NCI-H446 (cell line): ENCODE results near the gene ATG4B.

Experiments used
- DNase-seq, 2 experiments: peaks; one replicate each; lab custom pipeline; 2025; lab: John Stamatoyannopoulos, UW

ATG4B gene

DNA sequence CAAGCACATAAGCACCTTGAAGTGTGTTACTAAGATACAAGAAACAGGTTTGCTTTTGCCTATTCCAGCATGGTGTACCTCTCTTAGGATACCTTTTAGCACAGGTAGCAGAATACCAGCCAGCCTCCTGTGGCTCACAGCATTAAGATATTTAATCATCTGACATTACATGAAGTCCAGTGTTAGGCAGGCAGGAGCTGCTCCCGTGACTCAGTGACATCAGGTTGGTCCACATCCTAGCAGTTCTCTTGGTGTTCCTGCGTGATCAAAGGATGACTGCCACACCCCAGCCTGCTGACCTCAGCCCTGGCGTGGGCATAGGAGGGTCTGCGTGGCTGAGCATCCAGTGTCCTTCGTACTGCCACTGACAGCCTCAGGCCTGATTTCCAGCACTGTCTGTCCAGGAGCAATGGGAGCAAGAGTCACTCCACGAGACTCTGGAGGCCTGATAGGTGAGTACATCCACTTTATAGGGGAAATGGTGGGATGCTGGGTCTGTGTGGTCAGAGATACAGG lies 52.8 kb downstream of the ATG4B start:
- DNase-seq = no peak

DNA sequence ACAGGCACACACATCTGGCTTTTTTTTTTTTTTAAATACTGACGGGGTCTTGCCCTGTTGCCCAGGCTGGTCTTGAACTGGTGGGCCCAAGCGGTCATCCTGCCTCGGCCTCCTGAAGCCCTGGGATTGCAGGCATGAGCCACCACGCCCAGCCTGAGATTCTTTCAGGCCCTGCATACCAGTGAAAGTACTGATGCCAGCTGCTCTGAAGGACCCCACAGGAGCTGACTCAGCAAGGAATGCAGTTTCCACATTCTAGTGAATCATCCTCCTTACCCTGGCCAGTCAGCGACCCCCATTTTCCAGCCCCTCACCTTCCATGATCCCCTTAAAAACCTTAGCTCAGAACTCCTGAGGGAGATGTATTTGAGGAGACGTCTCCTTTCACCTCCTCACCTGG lies 55.0 kb downstream of the ATG4B start:
- no peak for DNase-seq

- DNase-seq = no peak
Observed at GRCh38 chr2:241695651-241696050, 58.2 kb downstream of the ATG4B start.

GRCh38 chr2:241701149-241701398 lies 63.6 kb downstream of the ATG4B start:
- DNase-seq = no peak

DNA sequence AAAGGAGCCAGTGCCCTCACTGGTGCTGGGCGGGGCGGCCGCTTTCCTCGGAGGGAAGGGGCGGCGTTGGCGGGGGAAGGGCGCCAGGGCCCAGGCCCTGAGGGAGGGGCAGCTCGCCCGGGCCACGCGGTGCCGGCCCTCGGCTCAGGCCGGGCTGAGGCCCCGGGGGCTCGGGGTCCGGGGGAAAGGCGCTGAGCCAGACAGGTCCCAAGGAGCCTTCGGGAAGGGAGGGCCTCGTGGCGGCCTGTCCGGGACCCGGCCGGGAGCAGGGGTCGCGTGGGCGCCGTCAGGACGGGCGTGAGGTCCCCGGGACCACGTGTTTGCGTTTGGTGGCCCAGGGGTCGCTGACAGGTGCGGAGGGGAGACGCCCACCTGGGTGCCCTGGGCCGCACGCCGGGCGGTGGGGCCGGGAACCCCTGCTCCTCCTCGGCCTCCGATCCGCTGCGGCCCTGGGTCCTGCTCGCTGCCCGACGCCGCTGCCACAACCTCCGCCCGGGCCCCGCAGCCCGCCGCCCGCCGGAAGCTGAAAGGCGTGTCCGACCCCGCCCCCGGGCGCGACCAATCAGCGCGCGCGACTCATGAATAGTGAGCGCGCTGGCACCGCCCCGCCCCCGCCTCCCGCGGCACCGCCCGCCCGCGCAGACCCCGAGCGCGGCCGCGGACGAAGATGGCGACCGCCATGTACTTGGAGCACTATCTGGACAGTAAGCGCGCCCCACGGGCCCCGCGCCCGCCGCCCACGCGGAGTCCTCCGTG lies 64.1 kb downstream of the ATG4B start, which contains the start of gene ING5:
Gene ING5, plus strand, starts transcription at position 641 of the 756 bp plus-strand sequence. Its CDS starts 27 bp downstream, at position 668.
- peak; percentile 84 to 93 for DNase-seq

GRCh38 chr2:241702155-241703031 lies 64.9 kb downstream of the ATG4B start:
- peak; percentile 77 to 86 for DNase-seq

GRCh38 chr2:241703032-241703604 lies 65.6 kb downstream of the ATG4B start:
- DNase-seq = peak; percentile 8 to 33

DNA sequence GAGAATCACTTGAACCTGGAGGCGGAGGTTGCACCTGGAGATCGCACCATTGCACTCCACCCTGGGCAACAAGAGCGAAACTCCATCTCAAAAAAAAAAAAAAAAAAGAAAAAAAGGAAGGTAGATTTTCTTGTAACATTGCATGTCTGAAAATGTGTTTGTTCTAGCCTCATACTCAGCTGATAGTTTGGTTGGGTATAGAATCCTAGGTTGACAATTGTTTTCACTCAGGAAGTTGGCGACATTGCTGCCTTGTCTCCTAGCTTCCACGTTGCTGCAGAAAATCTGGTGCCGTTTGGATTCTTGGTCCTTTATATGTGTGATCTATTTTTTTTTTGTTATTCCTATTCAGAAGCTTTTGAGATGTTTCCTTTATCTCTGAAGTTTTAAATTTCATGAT lies 69.0 kb downstream of the ATG4B start:
- DNase-seq = no peak

- DNase-seq = no peak
Observed at GRCh38 chr2:241708879-241709278, 71.4 kb downstream of the ATG4B start.

DNA sequence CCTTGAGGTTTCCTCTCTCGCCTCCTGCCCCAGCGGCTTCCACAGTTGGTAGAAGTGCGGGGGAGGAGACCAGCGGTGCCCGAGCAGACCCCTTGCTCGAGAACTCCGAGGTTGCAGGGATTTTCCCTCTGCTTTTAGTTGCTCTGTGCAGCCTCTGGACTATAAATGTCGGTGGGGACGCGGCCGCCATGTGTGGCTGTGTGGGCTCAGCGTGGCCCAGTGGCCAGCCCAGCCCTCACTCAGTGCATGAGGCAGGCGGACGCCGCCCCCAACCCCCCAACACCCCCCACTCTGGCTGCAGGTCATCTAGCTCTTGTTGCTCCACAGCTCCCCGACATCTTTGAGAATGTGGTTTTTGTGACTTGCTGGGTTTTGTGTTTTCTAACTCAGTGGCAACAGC lies 81.6 kb downstream of the ATG4B start:
- DNase-seq = no peak

DNA sequence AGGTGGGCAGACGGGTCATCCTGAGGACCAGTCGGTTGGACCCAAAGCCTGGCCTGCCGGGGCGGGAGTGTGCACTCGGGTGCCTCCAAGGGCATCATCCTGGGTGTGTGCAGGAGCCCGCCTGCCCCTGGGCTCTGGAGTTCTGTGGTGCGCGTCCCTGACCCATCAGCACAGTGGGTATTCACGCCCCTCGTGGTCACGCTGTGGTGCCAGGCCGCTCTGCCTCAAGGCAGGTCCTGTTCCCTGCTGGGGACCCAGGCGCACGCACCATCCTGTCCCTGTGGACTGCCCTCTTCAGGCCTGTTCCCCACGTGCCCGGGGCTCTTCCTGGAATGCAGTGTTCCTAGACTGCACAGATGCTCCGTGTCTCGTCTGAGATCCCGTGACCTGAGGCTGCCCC lies 82.6 kb downstream of the ATG4B start:
- no peak for DNase-seq

GRCh38 chr2:241720560-241720959 lies 83.1 kb downstream of the ATG4B start:
- no peak for DNase-seq

DNA sequence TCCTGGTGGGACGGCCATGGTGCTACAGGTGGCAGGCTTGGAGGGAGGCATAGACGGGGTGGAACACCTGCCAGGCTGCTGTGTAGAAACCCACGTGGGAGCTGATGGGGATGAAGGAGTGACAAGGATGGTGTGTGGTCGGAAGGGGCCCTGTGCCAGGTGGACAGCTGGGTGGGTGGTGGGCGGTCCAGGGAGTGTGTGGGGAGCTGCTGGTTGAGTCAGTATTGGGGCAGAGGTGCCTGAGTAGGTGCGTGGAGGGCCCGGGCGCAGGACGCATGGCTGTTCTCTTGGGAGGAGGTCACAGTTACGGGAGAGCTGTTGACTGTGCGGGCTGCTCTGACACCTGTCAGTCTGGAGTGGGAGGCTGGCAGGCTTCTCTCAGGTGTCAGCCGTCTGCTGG lies 84.4 kb downstream of the ATG4B start:
- no peak for DNase-seq

DNA sequence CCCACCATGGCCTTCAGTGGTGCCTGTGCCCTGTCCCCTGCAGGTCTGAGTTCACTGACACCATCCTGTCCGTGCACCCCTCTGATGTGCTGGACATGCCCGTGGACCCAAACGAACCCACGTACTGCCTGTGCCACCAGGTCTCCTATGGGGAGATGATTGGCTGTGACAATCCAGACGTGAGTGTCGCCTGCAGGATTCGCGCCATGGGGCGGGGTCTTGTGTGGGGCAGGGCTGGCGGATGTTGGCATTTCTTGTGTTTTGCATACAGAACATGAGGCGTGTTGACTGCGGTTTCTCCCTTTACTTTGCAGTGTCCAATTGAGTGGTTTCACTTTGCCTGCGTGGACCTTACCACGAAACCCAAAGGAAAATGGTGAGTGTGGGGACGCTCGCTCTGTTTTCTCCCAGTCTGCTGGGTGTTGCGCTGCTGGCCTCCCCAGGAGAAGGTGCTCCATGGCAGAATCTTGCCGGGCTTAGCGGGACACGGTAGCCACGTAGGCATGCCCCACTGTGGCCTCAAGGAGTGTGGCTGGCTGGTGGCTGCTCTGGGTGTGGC lies 85.5 kb downstream of the ATG4B start:
- DNase-seq = no peak
